OCI-LY7 (cell line): ENCODE results near the gene USB1. TPM values are rescaled to one million over a fixed set of nuclear protein-coding genes. Genes with fewer than 3 reads are reported as not detected.

Experiments used
- BruUV-seq: library from RNA; stranded (reverse); fragments of 400-500 nt; replicated peaks from 2 replicates; lab custom pipeline; 2021; lab: Mats Ljungman, UMichigan
- CTCF ChIA-PET: fragments of 300-600 bp; sonication (Branson Sonifier 250); formaldehyde crosslinking; loops from one replicate; lab custom pipeline; 2022; ENCODE audit warnings: antibody characterized with exemption; ENCODE audit not compliant: unreplicated experiment; lab: Charles Lee
- POLR2A ChIA-PET: fragments of 300-600 bp; sonication (Branson Sonifier 250); formaldehyde crosslinking; loops from one replicate; lab custom pipeline; 2022; ENCODE audit warnings: antibody characterized with exemption; lab: Charles Lee
- DNase-seq: peaks from one replicate; pipeline ENCODE4 v3.0.0-alpha.2; 2015; ENCODE audit warnings: low spot score
- H2AFZ ChIP-seq: fragments of 200-600 bp; sonication (generic), shearing (Covaris generic); 2 replicates; pipeline ENCODE4 v1.6.1; 2014; ENCODE audit warnings: mild to moderate bottlenecking, antibody characterized with exemption, low read length, moderate library complexity
- H3K27ac ChIP-seq: fragments of 200-600 bp; sonication (generic); 2 replicates; pipeline ENCODE4 v1.5.1; 2014; ENCODE audit warnings: mixed run types, low read depth, mild to moderate bottlenecking, moderate library complexity, low read length, inconsistent platforms; ENCODE audit not compliant: poor library complexity, severe bottlenecking
- H3K36me3 ChIP-seq: fragments of 200-600 bp; sonication (generic); 2 replicates; pipeline ENCODE4 v1.6.1; 2014; ENCODE audit warnings: mild to moderate bottlenecking, antibody characterized with exemption, low read length, moderate library complexity, mixed read lengths; ENCODE audit not compliant: insufficient read depth
- H3K4me1 ChIP-seq: fragments of 200-600 bp; sonication (generic); 2 replicates; pipeline ENCODE4 v1.5.1; 2014; ENCODE audit warnings: mild to moderate bottlenecking, low read length; ENCODE audit not compliant: insufficient read depth, poor library complexity, severe bottlenecking
- H3K4me2 ChIP-seq: fragments of 200-600 bp; sonication (generic); 2 replicates; pipeline ENCODE4 v1.6.1; 2014; ENCODE audit warnings: mild to moderate bottlenecking, low read length
- H3K4me3 ChIP-seq: fragments of 200-600 bp; sonication (generic); 2 replicates; pipeline ENCODE4 v1.5.1; 2014; ENCODE audit warnings: mild to moderate bottlenecking, low read depth, low read length; ENCODE audit not compliant: poor library complexity, severe bottlenecking
- H3K79me2 ChIP-seq: fragments of 200-600 bp; sonication (generic); 2 replicates; pipeline ENCODE4 v1.6.1; 2016; ENCODE audit warnings: low read depth, mild to moderate bottlenecking, low read length, moderate library complexity, mixed read lengths; ENCODE audit not compliant: insufficient read depth
- H3K9me2 ChIP-seq: fragments of 200-600 bp; sonication (generic); 2 replicates; pipeline ENCODE4 v1.6.1; 2016; ENCODE audit warnings: mild to moderate bottlenecking, low read length, mixed read lengths; ENCODE audit not compliant: insufficient read depth
- H3K9me3 ChIP-seq: fragments of 200-600 bp; sonication (generic); 2 replicates; pipeline ENCODE4 v1.6.1; 2014; ENCODE audit warnings: mild to moderate bottlenecking, mixed run types, low read length, mixed read lengths
- H4K20me1 ChIP-seq: fragments of 200-600 bp; sonication (generic); 2 replicates; pipeline ENCODE4 v1.6.1; 2014; ENCODE audit warnings: mild to moderate bottlenecking, antibody characterized with exemption, low read length, moderate library complexity, mixed read lengths; ENCODE audit not compliant: insufficient read depth
- EZH2phosphoT487 ChIP-seq: fragments of 200-600 bp; sonication (generic); IDR thresholded peaks from 2 replicates; pipeline ENCODE4 v1.6.1; 2018; ENCODE audit warnings: low read depth, borderline replicate concordance, mild to moderate bottlenecking, mixed run types, antibody characterized with exemption, low read length, moderate library complexity, mixed read lengths
- intact Hi-C: fragments of 100-400 bp; cut with micrococcal nuclease; formaldehyde crosslinking; loops from one replicate; pipeline ENCODE4 v1.10.0; 2022; ENCODE audit not compliant: unreplicated experiment
- total RNA-seq, 2 experiments: library from RNA; depleted of rRNA in 1 of 2; stranded (reverse); fragments of >200 nt in 1 of 2; shearing (Covaris generic) in 1 of 2; gene quantifications; 2 replicates each; pipeline ENCODE4 v1.2.3, GENCODE V29; 2014 to 2022
- TF ChIP-seq, protein P1 (sequence below): fragments of 200-600 bp; sonication (generic); conservative IDR thresholded peaks from 2 replicates; pipeline ENCODE4 v1.5.1; 2014; ENCODE audit warnings: mild to moderate bottlenecking, antibody characterized with exemption, low read length, moderate library complexity, mixed read lengths

USB1 gene
- total RNA-seq, 2 experiments from 2014 or later: 12.5 to 48.3 TPM

DNA sequence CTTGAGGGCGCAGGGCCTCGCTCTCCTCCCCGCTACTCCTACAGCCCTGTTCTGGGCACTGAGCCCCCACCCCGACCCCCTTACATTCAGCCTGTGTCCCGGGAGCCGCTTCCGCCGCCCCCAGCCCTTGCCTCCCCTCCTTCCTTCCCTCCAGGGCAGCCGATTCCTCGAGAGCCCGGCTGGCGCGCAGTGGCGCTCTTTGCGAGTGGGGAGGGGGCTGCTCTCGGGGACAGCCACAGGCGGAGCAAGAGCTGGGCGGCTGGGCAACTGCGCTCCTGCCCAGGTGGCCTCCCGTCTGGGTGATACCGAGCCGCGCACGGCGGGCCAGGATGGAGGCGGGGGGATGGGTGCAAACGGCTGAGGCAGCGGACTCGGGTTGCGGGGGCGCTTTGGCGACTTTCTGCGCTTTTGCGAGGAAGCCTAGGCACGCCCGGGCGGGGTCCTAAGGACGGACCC lies 25.5 kb downstream of the USB1 start:
- H3K4me2 ChIP-seq: peak overlapping the region; percentile 95; the same call in 1 of the 2 replicates
- H3K9me2 ChIP-seq: no peaks in the 10 kb centered on the region
- H3K27ac ChIP-seq: no peak overlapping the region
- no TSS peak for BruUV-seq
- intact Hi-C loops: loop anchor here (5.0 kb wide), 1 partner anchor 171 kb away; the partner anchor contains the start of gene CSNK2A2
- ChIA-PET CTCF (no interaction called here), POLR2A (no interaction called here)
- H3K4me3 ChIP-seq: no peak overlapping the region
- H3K79me2 ChIP-seq: no peaks in the 10 kb centered on the region
- no peaks in the 10 kb centered on the region for H3K36me3 ChIP-seq
- no peaks in the 10 kb centered on the region for H3K4me1 ChIP-seq
- H2AFZ ChIP-seq: no peak overlapping the region
- no peak for TF ChIP-seq EZH2phosphoT487
- TF ChIP-seq, protein P1, sequence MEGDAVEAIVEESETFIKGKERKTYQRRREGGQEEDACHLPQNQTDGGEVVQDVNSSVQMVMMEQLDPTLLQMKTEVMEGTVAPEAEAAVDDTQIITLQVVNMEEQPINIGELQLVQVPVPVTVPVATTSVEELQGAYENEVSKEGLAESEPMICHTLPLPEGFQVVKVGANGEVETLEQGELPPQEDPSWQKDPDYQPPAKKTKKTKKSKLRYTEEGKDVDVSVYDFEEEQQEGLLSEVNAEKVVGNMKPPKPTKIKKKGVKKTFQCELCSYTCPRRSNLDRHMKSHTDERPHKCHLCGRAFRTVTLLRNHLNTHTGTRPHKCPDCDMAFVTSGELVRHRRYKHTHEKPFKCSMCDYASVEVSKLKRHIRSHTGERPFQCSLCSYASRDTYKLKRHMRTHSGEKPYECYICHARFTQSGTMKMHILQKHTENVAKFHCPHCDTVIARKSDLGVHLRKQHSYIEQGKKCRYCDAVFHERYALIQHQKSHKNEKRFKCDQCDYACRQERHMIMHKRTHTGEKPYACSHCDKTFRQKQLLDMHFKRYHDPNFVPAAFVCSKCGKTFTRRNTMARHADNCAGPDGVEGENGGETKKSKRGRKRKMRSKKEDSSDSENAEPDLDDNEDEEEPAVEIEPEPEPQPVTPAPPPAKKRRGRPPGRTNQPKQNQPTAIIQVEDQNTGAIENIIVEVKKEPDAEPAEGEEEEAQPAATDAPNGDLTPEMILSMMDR: no peak
- no peaks in the 10 kb centered on the region for H3K9me3 ChIP-seq
- no peaks in the 10 kb centered on the region for H4K20me1 ChIP-seq
- no peak for DNase-seq

DNA sequence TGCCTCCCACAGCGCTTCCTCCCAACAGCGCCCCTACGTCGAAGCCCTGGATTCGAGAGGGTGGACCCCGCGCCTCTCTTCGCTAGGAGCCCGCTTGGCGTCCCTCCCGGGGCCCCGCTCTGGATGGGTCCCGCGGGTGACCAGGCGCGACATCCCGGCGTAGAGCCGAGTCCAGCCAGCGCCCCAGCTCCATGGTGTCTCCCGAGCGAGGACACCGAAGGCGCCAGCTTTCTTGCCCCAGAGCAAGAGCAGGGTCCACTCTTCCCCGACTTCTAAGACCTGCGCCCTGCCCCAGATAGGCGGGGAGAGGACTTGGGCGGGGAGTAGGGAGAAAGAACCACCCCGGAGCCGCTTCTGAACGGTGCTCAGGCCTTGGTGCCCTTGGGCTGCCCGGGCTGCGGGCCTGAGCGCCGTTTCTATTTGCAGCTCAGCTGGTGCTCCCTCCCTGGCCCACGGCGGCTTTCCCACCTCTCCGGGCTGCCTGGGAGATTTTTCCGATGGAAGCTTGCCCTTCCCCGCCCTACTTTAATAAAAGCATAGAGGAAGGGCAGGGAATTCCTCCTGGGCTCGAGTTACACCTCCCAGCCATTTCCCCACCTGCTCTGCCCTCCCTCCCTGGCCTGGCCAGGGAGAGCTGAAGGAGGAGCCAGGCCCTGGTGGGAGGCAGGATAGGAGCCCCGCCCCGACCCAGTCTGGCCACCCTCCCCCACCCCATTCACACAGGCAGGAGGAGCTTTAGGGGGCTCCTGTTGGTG lies 26.1 kb downstream of the USB1 start:
- no peak overlapping the region for H3K27ac ChIP-seq
- intact Hi-C loops: loop anchor here (5.0 kb wide), 1 partner anchor 170 kb away; the partner anchor contains the start of gene CSNK2A2
- no peak overlapping the region for H3K4me3 ChIP-seq
- no peaks in the 10 kb centered on the region for H3K79me2 ChIP-seq
- H2AFZ ChIP-seq: no peak overlapping the region
- H4K20me1 ChIP-seq: no peaks in the 10 kb centered on the region
- ChIA-PET CTCF (interaction anchor here (0.5 kb wide), 1 partner anchor 165 kb away, joined by 3 read pairs; no protein-coding TSS in a partner anchor), POLR2A (interaction anchor here (0.6 to 1.3 kb wide), 3 partner anchors 12 to 294 kb away, joined by 3 to 4 read pairs (median 3); no protein-coding TSS in a partner anchor)
- H3K4me2 ChIP-seq: no peak overlapping the region
- H3K4me1 ChIP-seq: peaks cover 4% of the 10 kb centered on the region
- no peak for TF ChIP-seq EZH2phosphoT487
- TF ChIP-seq, protein P1: no peak
- no peak for DNase-seq
- no peaks in the 10 kb centered on the region for H3K9me3 ChIP-seq
- H3K9me2 ChIP-seq: no peaks in the 10 kb centered on the region
- no TSS peak for BruUV-seq
- no peaks in the 10 kb centered on the region for H3K36me3 ChIP-seq
